Skin of body (tissue), 2 donors: ENCODE results near the gene GTSE1. TPM values are rescaled to one million over a fixed set of nuclear protein-coding genes. Genes with fewer than 3 reads are reported as not detected.
"Not testable (repeated sequence)": the region's sequence is repeated elsewhere in the genome, so short reads cannot be mapped to it uniquely, and the experiment has no call there.

Experiments
- DNase-seq: peaks from one replicate; lab custom pipeline; 2025; lab: John Stamatoyannopoulos, UW
- total RNA-seq: library from RNA; depleted of rRNA; stranded (reverse); fragments of >200 nt; gene quantifications from one replicate; pipeline ENCODE4 v1.2.3, GENCODE V29; 2014

Gene GTSE1
- total RNA-seq, 1 donor from 2014 or later = 3.6 TPM

- DNase-seq = no peak
These were observed 4.5 kb upstream of the GTSE1 start for GRCh38 chr22:46292173-46292572.

GRCh38 chr22:46292732-46293131 lies 3.9 kb upstream of the GTSE1 start:
- no peak for DNase-seq

GRCh38 chr22:46293577-46294260 lies 3.0 kb upstream of the GTSE1 start:
- DNase-seq = peak; percentile 72

- no peak for DNase-seq
These were observed 1.9 kb upstream of the GTSE1 start for GRCh38 chr22:46294784-46295183.

GRCh38 chr22:46295277-46295971 lies 1.2 kb upstream of the GTSE1 start:
- no peak for DNase-seq

- DNase-seq = no peak
These were observed 612 bp downstream of the GTSE1 start for GRCh38 chr22:46297151-46297812.

GRCh38 chr22:46299101-46299500 lies 2.4 kb downstream of the GTSE1 start:
- DNase-seq = no peak

- no peak for DNase-seq
These were observed 3.8 kb downstream of the GTSE1 start for GRCh38 chr22:46300491-46300890.

- DNase-seq = no peak
These were observed 6.8 kb downstream of the GTSE1 start for GRCh38 chr22:46303347-46303965.

- no peak for DNase-seq
These were observed 11.8 kb downstream of the GTSE1 start for GRCh38 chr22:46308283-46308988.

GRCh38 chr22:46309526-46310085 lies 12.9 kb downstream of the GTSE1 start:
- DNase-seq = no peak

GRCh38 chr22:46312056-46312455 lies 15.4 kb downstream of the GTSE1 start:
- DNase-seq = no peak

- not testable (repeated sequence) for DNase-seq
These were observed 16.2 kb downstream of the GTSE1 start for GRCh38 chr22:46312848-46313247.

GRCh38 chr22:46315976-46316375 lies 19.3 kb downstream of the GTSE1 start:
- no peak for DNase-seq

GRCh38 chr22:46317646-46318045 lies 21.0 kb downstream of the GTSE1 start:
- DNase-seq = no peak

GRCh38 chr22:46318576-46318975 lies 21.9 kb downstream of the GTSE1 start:
- DNase-seq = no peak

GRCh38 chr22:46319319-46319718 lies 22.6 kb downstream of the GTSE1 start:
- no peak for DNase-seq

GRCh38 chr22:46320166-46320710 lies 23.6 kb downstream of the GTSE1 start:
- DNase-seq = no peak

- DNase-seq = no peak
These were observed 24.2 kb downstream of the GTSE1 start for GRCh38 chr22:46320716-46321386.

GRCh38 chr22:46322711-46323110 lies 26.0 kb downstream of the GTSE1 start:
- no peak for DNase-seq
